Heart left ventricle (tissue), 16 donors: ENCODE results near the gene RNF212. TPM values are rescaled to one million over a fixed set of nuclear protein-coding genes. Genes with fewer than 3 reads are reported as not detected.

Experiments used
- ATAC-seq, 4 donors: fragments of 200-7000 bp; cut with Tn5 transposase; one replicate each; pipeline ENCODE4 v1.9.1; 2020 to 2022; ENCODE audit warnings: moderate library complexity in 4 of 4, mild to moderate bottlenecking in 3 of 4, moderate number of reproducible peaks in 1 of 4
- DNase-seq, 5 donors: peaks; one replicate each; pipeline ENCODE4 v3.0.0-alpha.2; 2020
- H3K27ac ChIP-seq, 12 donors: fragments of 200-600 bp; sonication (generic) in 4 of 12; one replicate each; pipeline versions ENCODE4 v1.5.0 to v1.8.0; 2016 to 2022; ENCODE audit warnings: mild to moderate bottlenecking in 2 of 12
- H3K27me3 ChIP-seq, 9 donors: fragments of 200-600 bp; sonication (generic) in 2 of 9; one replicate each; pipeline versions ENCODE4 v1.5.1 to v1.8.0; 2016 to 2022; ENCODE audit warnings: mild to moderate bottlenecking in 3 of 9
- H3K36me3 ChIP-seq, 9 donors: fragments of 200-600 bp; sonication (generic) in 2 of 9; one replicate each; pipeline versions ENCODE4 v1.5.0 to v1.8.0; 2018 to 2022; ENCODE audit warnings: mild to moderate bottlenecking in 2 of 9
- H3K4me1 ChIP-seq, 12 donors: fragments of 200-600 bp; sonication (generic) in 4 of 12; one replicate each; pipeline versions ENCODE4 v1.5.0 to v1.8.0; 2016 to 2022; ENCODE audit warnings: mild to moderate bottlenecking in 3 of 12
- H3K4me3 ChIP-seq, 12 donors: fragments of 200-600 bp; sonication (generic) in 4 of 12; one replicate each; pipeline versions ENCODE4 v1.5.0 to v1.8.0; 2017 to 2022; ENCODE audit warnings: mild to moderate bottlenecking in 9 of 12, moderate library complexity in 4 of 12
- H3K9me3 ChIP-seq, 12 donors: fragments of 200-600 bp; sonication (generic) in 4 of 12; one replicate each; pipeline versions ENCODE4 v1.5.0 to v1.8.0; 2016 to 2022; ENCODE audit warnings: mild to moderate bottlenecking in 1 of 12
- CTCF ChIP-seq, 12 donors: fragments of 200-600 bp; sonication (generic) in 4 of 12; IDR thresholded peaks; one replicate each; pipeline versions ENCODE4 v1.5.0 to v1.8.0; 2018 to 2022; ENCODE audit warnings: antibody characterized with exemption in 12 of 12, mild to moderate bottlenecking in 5 of 12
- POLR2A ChIP-seq, 2 donors: fragments of 450-650 bp; IDR thresholded peaks; one replicate each; pipeline ENCODE4 v1.6.1; 2017; ENCODE audit warnings: antibody characterized with exemption in 2 of 2, mild to moderate bottlenecking in 2 of 2, moderate library complexity in 2 of 2
- WGBS, 4 donors: extraction: QIAGEN DNeasy Blood & Tissue Kit in 2 of 4; methylation state at CpG; one replicate each; pipeline versions ENCODE4 v1.1.5 to v1.1.7; 2013 to 2018; 5-methylcytosine and 5-hydroxymethylcytosine counted together
- intact Hi-C, 10 donors: fragments of 100-400 bp; cut with DNase I; formaldehyde crosslinking; loops; one replicate each; pipeline versions ENCODE4 v1.11.1 to v1.14.2; 2022
- polyA plus RNA-seq, 2 donors: library from polyadenylated mRNA; stranded (reverse); fragments of 200-250 nt; gene quantifications; one replicate each; pipeline ENCODE4 v1.2.3, GENCODE V29; 2013
- total RNA-seq, 9 donors: library from RNA; depleted of rRNA in 2 of 9; stranded (reverse); fragments of >200 nt in 2 of 9; fragmentation: NEBNext Ultra II Directional in 3 of 9; extraction: Animal tissue kit (Norgen Biotek cat#: 25700) in 3 of 9; gene quantifications; one replicate each; pipeline versions ENCODE4 v1.1.0 to v1.2.4, GENCODE V29; 2016 to 2023
- donor health status: ischemic (EF 13 %, LVEDD 7.1; RV severe dilation, severe dysfunction).
- donor health status: healthy with polysubstance abuse.
- donor health status: DM: no; HTN: yes; CAD: no.
- donor health status: DM: no; HTN: no; CAD: no.
- donor health status: ischemic (EF 25% LVEDD 6.9; RV normal size, moderate dysfunction).
- donor health status: ischemic (EF 25% LVEDD 5.7; RV mildly dilated, moderate dysfunction).
- donor health status: healthy.
- donor health status: DM: yes; HTN: yes; CAD: no.
- donor health status: ischemic (EF 35%, LVEDD 5.7; RV mildly dilated, moderate dysfunction).
- donor health status: nonischemic (EF 11% LVEDD 7.7; RV severe dilation, severe dysfunction).
- donor health status: DM: yes; HTN: yes; CAD: no.
- donor health status: PGD.
- donor health status: ischemic (EF 29% LVEDD 5.4; RV normal size, mild dysfunction).
- donor health status: nonischemic (EF 23%, LVEDD 6.1; RV moderate dilation, normal function).

RNF212 gene
- total and polyA plus RNA-seq, 11 donors = 0.25 to 1.6 (median 0.48) TPM; not detected in 4

GRCh38 chr4:1154523-1155182, 41.3 kb upstream of the RNF212 start:
- intact Hi-C loops = no loop called here
- Histone ChIP-seq H3K27ac (no peak overlapping the region), H3K4me3 (peak overlapping the region in 1 of 12 donors; percentile 24), H3K27me3 (peaks cover 0 to 10% (median 0%) of the 10 kb centered on the region in 9 donors), H3K9me3 (peaks cover 0 to 17% (median 8%) of the 10 kb centered on the region in 12 donors), H3K36me3 (no peaks in the 10 kb centered on the region), H3K4me1 (peaks cover 0 to 15% (median 1%) of the 10 kb centered on the region in 12 donors)
- TF ChIP-seq POLR2A (IDR thresholded peaks at IDR 0.05) (no peak), CTCF (IDR thresholded peaks at IDR 0.05) (no peak)
- ATAC-seq (peak; percentile 26 to 59 (median 52)), DNase-seq (no peak)
- 52 to 60% (median 56%) methylated on average over 19 to 21 of the region's 21 CpGs for WGBS, 4 donors

DNA sequence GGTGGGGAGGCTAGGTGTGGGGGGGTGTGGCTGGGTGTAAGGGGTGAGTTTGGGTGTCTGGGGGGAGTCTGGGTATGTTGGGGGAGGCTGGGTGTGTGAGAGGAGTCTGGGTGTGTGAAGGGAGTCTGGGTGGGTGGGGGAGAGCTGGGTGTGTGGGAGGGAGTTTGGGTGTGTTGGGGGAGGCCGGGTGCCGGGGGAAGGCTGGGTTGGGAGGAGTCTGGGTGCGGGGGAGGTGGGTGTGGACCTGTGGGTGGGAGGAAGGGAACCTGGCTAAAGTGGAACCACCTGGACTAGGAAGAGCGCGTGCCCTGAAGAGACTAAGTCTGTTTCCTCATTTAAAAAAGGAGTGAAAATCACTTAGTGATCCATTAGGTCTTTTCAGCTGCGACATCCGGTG, 40.8 kb upstream of the RNF212 start:
- DNase-seq = no peak
- H3K27me3 ChIP-seq = peaks cover 0 to 10% (median 0%) of the 10 kb centered on the region in 9 donors
- no peak overlapping the region for H3K4me3 ChIP-seq
- no peak overlapping the region for H3K27ac ChIP-seq
- no peak for ATAC-seq
- H3K36me3 ChIP-seq = no peaks in the 10 kb centered on the region
- intact Hi-C loops = no loop called here
- 70 to 79% (median 71%) methylated on average over 7 of the region's 7 CpGs for WGBS, 4 donors
- peaks cover 0 to 17% (median 8%) of the 10 kb centered on the region in 12 donors for H3K9me3 ChIP-seq
- TF ChIP-seq POLR2A (IDR thresholded peaks at IDR 0.05) = no peak
- no peak for TF ChIP-seq CTCF (IDR thresholded peaks at IDR 0.05)
- H3K4me1 ChIP-seq = peaks cover 0 to 15% (median 1%) of the 10 kb centered on the region in 12 donors

DNA sequence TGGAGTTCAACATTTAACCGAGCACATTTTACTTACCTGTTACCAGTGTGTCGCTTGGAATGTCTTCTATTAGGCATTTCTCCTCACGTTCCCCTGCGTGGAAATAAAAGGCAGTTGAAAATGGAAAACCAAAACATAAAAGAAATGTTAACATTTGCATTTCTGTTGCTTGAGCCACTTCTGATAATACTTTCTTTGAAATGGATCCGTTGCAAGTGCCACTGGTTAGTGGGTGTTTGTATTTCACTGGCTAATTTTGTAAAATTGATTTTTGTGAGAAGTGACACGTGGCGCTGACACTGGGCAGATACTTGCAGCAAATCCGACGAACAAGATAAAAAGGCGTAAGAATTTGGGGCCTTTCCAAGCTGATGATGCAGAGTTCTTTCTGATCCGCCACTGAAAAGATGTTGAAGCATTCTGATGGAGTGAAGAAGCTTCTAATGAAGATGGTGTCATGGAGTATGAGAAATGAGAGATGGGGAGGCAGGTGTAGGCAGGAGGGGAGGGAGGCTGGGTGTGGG, 40.3 kb upstream of the RNF212 start:
- intact Hi-C loops = no loop called here
- H3K27ac ChIP-seq = no peak overlapping the region
- H3K4me1 ChIP-seq = peaks cover 0 to 15% (median 1%) of the 10 kb centered on the region in 12 donors
- no peak overlapping the region for H3K4me3 ChIP-seq
- H3K36me3 ChIP-seq = no peaks in the 10 kb centered on the region
- TF ChIP-seq CTCF (IDR thresholded peaks at IDR 0.05) (no peak), POLR2A (IDR thresholded peaks at IDR 0.05) (no peak)
- peaks cover 0 to 10% (median 0%) of the 10 kb centered on the region in 9 donors for H3K27me3 ChIP-seq
- peaks cover 0 to 14% (median 8%) of the 10 kb centered on the region in 12 donors for H3K9me3 ChIP-seq
- 63 to 73% (median 67%) methylated on average over 11 of the region's 11 CpGs for WGBS, 4 donors
- no peak for ATAC-seq
- no peak for DNase-seq

- 60 to 73% (median 68%) methylated on average over 6 of the region's 6 CpGs for WGBS, 4 donors
- Histone ChIP-seq H3K27me3 (peaks cover 0 to 10% (median 0%) of the 10 kb centered on the region in 9 donors), H3K36me3 (no peaks in the 10 kb centered on the region), H3K4me3 (no peak overlapping the region), H3K27ac (no peak overlapping the region), H3K9me3 (peaks cover 0 to 2% (median 0%) of the 10 kb centered on the region in 12 donors), H3K4me1 (peaks cover 0 to 15% (median 1%) of the 10 kb centered on the region in 12 donors)
- no peak for DNase-seq
- intact Hi-C loops = no loop called here
- no peak for ATAC-seq
- TF ChIP-seq POLR2A (IDR thresholded peaks at IDR 0.05) = no peak
- no peak for TF ChIP-seq CTCF (IDR thresholded peaks at IDR 0.05)
These were observed 38.9 kb upstream of the RNF212 start for GRCh38 chr4:1152290-1152689.
